ENCODE data around the gene SPATA33.
A peak's percentile ranks its signal among the peaks of the same experiment; 100 is the strongest.

The SPATA33 gene

DNA sequence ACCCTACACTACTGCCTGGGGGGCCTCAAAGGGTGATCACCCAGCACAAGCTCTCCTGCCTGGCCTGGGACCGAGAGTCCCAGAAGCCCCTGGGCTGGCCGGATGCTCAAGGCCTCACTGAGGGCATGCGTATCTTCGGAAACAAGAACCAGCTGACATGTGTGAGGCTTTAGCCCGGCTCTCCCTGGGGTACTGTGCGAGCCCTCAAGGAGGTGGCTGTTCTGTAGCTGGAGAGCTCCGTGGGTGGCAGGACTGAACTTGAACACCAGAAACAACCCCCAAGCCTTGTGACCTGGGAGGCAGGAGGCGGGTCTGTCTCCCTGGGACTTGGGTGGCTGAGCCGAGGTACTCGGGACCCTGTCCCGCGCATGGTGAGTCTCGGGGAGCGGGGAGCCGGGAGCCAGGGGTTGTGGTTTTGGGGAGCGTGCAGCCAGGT is 37.2 kb upstream of the SPATA33 start:
- no peak overlapping the region for H3K4me3 ChIP-seq (replicated peaks; ENCODE audit: low read depth, low read length)
- DNase-seq (ENCODE audit: low read depth): no peak
- no peak for TF ChIP-seq CTCF (IDR thresholded peaks at IDR 0.05; ENCODE audit: low read length, missing control alignments)

GRCh38 chr16:89621136-89621697 is 36.4 kb upstream of the SPATA33 start:
- H3K4me3 ChIP-seq (replicated peaks; ENCODE audit: low read depth, low read length): no peak overlapping the region
- no peak for TF ChIP-seq CTCF (IDR thresholded peaks at IDR 0.05; ENCODE audit: low read length, missing control alignments)
- no peak for DNase-seq (ENCODE audit: low read depth)

- DNase-seq (ENCODE audit: low read depth): no peak
- no peak for TF ChIP-seq CTCF (IDR thresholded peaks at IDR 0.05; ENCODE audit: low read length, missing control alignments)
- H3K4me3 ChIP-seq (replicated peaks; ENCODE audit: low read depth, low read length): no peak overlapping the region
These were observed 35.8 kb upstream of the SPATA33 start for GRCh38 chr16:89621698-89622409.

GRCh38 chr16:89623511-89624261 is 34.0 kb upstream of the SPATA33 start:
- H3K4me3 ChIP-seq (replicated peaks; ENCODE audit: low read depth, low read length): no peak overlapping the region
- no peak for TF ChIP-seq CTCF (IDR thresholded peaks at IDR 0.05; ENCODE audit: low read length, missing control alignments)
- DNase-seq (ENCODE audit: low read depth): peak; percentile 32

GRCh38 chr16:89624777-89625761 is 32.6 kb upstream of the SPATA33 start:
- no peak for TF ChIP-seq CTCF (IDR thresholded peaks at IDR 0.05; ENCODE audit: low read length, missing control alignments)
- H3K4me3 ChIP-seq (replicated peaks; ENCODE audit: low read depth, low read length): no peak overlapping the region
- DNase-seq (ENCODE audit: low read depth): no peak

DNA sequence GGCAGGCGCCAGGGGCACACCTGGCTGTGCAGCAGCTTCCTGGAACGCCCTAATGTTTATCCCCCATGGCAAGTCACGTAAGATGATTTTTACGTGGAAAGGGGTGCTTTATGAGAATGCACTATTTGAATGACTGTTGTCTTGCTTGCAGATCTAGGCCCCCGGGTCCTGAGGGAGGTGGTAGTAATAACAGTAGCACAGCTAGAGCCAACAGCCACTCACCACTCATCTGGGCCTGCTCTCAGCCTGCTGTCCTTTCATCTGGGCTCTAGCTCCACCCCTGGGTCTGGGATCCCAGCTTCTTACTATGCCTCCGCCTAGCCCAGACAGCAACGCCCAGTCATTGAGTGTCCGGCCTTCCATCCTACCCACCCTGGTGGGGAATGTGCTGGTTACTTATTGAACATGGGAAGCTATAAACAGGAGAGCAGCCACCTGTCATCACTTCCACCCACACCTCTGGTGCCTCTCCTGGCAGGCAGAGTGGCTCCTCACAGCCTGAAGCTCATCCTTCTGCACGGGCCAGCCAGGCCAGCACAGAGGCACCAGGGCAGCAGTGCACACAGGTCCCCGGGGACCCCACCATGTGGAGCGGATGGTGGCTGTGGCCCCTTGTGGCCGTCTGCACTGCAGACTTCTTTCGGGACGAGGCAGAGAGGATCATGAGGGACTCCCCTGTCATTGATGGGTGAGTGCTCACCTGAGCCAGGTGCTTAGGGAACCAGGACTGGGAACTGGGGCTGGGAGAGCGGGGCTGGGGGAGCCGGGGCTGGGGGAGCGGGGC is 27.6 kb upstream of the SPATA33 start:
- DNase-seq (ENCODE audit: low read depth): no peak
- TF ChIP-seq CTCF (IDR thresholded peaks at IDR 0.05; ENCODE audit: low read length, missing control alignments): no peak
- H3K4me3 ChIP-seq (replicated peaks; ENCODE audit: low read depth, low read length): no peak overlapping the region
